DMS153 (cell line): ENCODE measurements around the gene VAMP3.

Experiments used
- DNase-seq: peaks from one replicate; lab custom pipeline; 2025; lab: John Stamatoyannopoulos, UW

The VAMP3 gene

GRCh38 chr1:7813677-7814373 lies 42.7 kb downstream of the VAMP3 start:
- DNase-seq = no peak

DNA sequence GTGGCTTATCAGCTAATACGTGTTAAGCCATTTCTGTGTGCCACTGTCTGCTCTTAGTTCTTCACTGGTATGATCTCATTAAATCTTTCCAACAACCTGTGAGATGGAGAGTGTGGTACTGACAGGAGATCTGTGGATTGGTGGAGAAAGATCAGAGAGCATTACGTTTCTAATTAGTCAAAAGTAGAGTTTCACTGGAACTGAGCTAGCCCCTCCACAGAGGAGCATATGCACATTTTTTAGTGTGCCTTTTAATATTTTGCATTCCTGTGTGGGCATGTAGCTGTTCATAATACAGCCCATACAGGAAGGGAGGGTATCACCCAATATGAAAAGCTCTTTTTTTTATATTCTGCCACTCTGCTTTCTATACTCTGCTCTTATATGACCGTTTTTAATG lies 50.2 kb downstream of the VAMP3 start:
- no peak for DNase-seq

GRCh38 chr1:7824701-7825100 lies 53.6 kb downstream of the VAMP3 start:
- DNase-seq = no peak

DNA sequence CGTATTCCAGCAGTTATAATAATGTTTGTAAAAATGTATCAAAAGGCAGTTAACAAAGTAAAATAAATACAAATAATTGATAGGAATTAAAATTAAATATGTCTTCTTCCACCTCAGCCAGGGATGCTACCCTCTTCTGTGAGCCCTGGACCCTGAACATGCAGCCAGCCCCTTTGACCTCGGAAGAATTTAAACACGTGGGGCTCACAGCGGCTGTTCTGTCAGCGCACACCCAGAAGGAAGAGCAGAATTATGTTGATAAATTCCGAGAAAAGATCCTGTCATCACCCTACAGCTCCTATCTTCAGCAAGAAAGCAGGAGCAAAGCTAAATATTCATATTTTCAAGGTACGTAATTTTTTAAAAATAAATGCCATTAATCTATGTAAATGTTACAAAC lies 55.3 kb downstream of the VAMP3 start:
- DNase-seq = no peak

DNA sequence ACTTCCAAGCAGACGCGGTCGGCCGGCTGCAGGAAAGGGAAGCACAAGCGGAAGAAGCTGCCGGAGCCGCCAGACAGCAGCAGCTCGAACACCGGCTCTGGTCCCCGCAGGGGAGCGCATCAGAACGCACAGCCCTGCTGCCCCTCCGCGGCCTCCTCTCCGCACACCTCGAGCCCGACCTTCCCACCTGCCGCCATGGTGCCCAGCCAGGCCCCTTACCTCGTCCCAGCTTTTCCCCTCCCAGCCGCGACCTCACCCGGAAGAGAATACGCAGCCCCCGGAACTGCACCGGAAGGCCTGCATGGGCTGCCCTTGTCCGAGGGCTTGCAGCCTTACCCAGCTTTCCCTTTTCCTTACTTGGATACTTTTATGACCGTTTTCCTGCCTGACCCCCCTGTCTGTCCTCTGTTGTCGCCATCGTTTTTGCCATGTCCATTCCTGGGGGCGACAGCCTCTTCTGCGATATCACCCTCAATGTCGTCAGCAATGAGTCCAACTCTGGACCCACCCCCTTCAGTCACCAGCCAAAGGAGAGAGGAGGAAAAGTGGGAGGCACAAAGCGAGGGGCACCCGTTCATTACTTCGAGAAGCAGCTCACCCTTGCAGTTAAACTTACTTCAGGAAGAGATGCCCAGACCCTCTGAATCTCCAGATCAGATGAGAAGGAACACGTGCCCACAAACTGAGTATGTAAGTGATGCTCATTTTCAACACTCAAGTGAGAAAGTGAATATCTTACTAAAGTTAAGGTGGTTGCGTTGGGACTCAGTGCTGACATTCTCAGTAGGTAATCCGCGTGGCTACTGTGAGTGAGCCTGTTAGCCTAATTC lies 56.2 kb downstream of the VAMP3 start:
- DNase-seq = no peak
